SIG-M5 treated with dmso at 0.1 percent for 504 hours (cell line): ENCODE data around the gene CELA2A.
A peak's percentile ranks its signal among the peaks of the same experiment; 100 is the strongest.

Source experiments
- DNase-seq: peaks from one replicate; lab custom pipeline; 2025; ENCODE audit not compliant: unreplicated experiment; lab: John Stamatoyannopoulos, UW

Gene CELA2A

GRCh38 chr1:15456313-15456954 is at the start of gene CELA2A:
TSS of gene CELA2A (plus strand) at chr1:15456732. CDS start at chr1:15456754, 22 bp downstream.
- DNase-seq: no peak

- no peak for DNase-seq
These were observed 49.0 kb upstream of the CELA2A start for GRCh38 chr1:15407580-15407979.

GRCh38 chr1:15408890-15409387 is 47.6 kb upstream of the CELA2A start:
- no peak for DNase-seq

GRCh38 chr1:15409388-15410222 is 46.9 kb upstream of the CELA2A start, which contains the start of gene EFHD2:
TSS of gene EFHD2 (plus strand) at chr1:15409888. CDS start at chr1:15409972, 84 bp downstream.
- peak; percentile 59 for DNase-seq

GRCh38 chr1:15410223-15410883 is 46.2 kb upstream of the CELA2A start:
- DNase-seq: peak; percentile 11

- no peak for DNase-seq
These were observed 45.7 kb upstream of the CELA2A start for GRCh38 chr1:15410884-15411245.

GRCh38 chr1:15411593-15412137 is 44.9 kb upstream of the CELA2A start:
- peak; percentile 86 for DNase-seq

GRCh38 chr1:15412175-15412800 is 44.2 kb upstream of the CELA2A start:
- DNase-seq: peak; percentile 7

- DNase-seq: no peak
These were observed 43.7 kb upstream of the CELA2A start for GRCh38 chr1:15412843-15413242.

GRCh38 chr1:15413563-15414444 is 42.7 kb upstream of the CELA2A start:
- no peak for DNase-seq

- DNase-seq: no peak
These were observed 42.0 kb upstream of the CELA2A start for GRCh38 chr1:15414445-15414983.

GRCh38 chr1:15417059-15417934 is 39.2 kb upstream of the CELA2A start:
- DNase-seq: peak; percentile 36

GRCh38 chr1:15418806-15419515 is 37.6 kb upstream of the CELA2A start:
- no peak for DNase-seq

- no peak for DNase-seq
These were observed 35.6 kb upstream of the CELA2A start for GRCh38 chr1:15420853-15421465.

GRCh38 chr1:15422871-15423270 is 33.7 kb upstream of the CELA2A start:
- no peak for DNase-seq

- DNase-seq: peak; percentile 26
These were observed 33.0 kb upstream of the CELA2A start for GRCh38 chr1:15423355-15424077.

- DNase-seq: peak; percentile 12
These were observed 32.3 kb upstream of the CELA2A start for GRCh38 chr1:15424146-15424667.
